Muscle layer of duodenum (tissue), 2 donors: Measurements from ENCODE around the gene FXYD5.
A peak's percentile ranks its signal among the peaks of the same experiment; 100 is the strongest.

Experiments
- H3K27ac ChIP-seq: one replicate; pipeline ENCODE4 v1.7.0; 2013; ENCODE audit warnings: mild to moderate bottlenecking, low read length
- H3K27me3 ChIP-seq: one replicate; pipeline ENCODE4 v1.7.0; 2013; ENCODE audit warnings: low read depth, mild to moderate bottlenecking, control low read depth, low read length
- H3K36me3 ChIP-seq, 2 donors: one replicate each; pipeline ENCODE4 v1.7.0; 2013; ENCODE audit warnings: low read length in 2 of 2, control low read depth in 1 of 2, mild to moderate bottlenecking in 1 of 2; ENCODE audit not compliant: insufficient read depth in 2 of 2, control insufficient read depth in 1 of 2
- H3K4me1 ChIP-seq, 2 donors: one replicate each; pipeline ENCODE4 v1.7.0; 2013; ENCODE audit warnings: low read length in 2 of 2, mild to moderate bottlenecking in 2 of 2, control low read depth in 1 of 2, moderate library complexity in 1 of 2; ENCODE audit not compliant: insufficient read depth in 2 of 2, control insufficient read depth in 1 of 2
- H3K4me3 ChIP-seq, 2 donors: one replicate each; pipeline ENCODE4 v1.7.0; 2013; ENCODE audit warnings: low read length in 2 of 2, low read depth in 1 of 2, mild to moderate bottlenecking in 1 of 2
- H3K9me3 ChIP-seq, 2 donors: one replicate each; pipeline ENCODE4 v1.7.0; 2013; ENCODE audit warnings: low read length in 2 of 2, control low read depth in 1 of 2, mild to moderate bottlenecking in 1 of 2; ENCODE audit not compliant: control insufficient read depth in 1 of 2
- donor health status: healthy.

The FXYD5 gene

GRCh38 chr19:35114353-35115176, 40.0 kb upstream of the FXYD5 start:
- Histone ChIP-seq H3K9me3 (no peaks in the 10 kb centered on the region), H3K4me1 (peaks cover 0 to 8% of the 10 kb centered on the region in 2 donors), H3K27ac (peak overlapping the region; percentile 39), H3K27me3 (no peaks in the 10 kb centered on the region), H3K4me3 (peak overlapping the region; percentile 39 to 46), H3K36me3 (no peaks in the 10 kb centered on the region)

DNA sequence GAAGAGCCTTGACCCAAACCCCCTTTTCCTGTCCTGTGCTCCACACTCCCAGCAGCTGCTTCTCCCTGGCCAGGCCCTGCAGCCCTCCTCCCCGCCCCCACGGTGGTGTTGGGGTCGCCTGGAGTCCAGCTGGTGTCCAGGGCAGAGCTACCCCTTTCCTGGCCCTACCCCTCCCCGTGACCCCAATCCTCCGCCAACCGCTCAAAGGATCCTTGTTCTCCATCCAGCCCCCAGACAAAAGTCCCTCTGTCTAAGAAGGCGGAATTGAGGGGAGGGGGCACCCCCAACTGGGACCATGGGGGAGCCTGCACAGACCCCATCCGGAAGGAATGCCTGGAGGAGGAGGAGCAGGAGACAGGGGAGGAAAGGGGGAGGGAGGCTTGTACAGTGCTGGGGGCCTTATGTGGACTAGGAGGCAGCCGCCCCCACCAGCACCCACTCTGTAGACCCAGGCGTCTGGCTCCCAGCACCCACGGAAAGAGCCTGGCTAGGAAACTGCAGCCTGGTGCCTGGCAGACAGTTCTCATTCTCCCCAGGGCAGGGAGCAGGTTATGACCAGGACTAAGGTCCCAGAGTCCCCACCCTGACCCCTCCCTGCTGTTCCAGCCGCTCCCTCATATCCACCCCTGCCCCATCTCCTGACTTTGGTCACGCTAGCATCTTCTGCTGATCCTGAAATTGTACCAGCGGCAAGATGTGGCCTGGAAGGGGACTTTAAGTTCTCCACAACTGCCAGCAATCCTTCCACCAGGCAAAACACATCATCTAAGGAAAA, 39.2 kb upstream of the FXYD5 start, which contains the start of gene FXYD3:
TSS of gene FXYD3 (plus strand) at position 647 of the 775 bp plus-strand sequence. CDS start 3,554 bp downstream, outside the sequence.
- H3K27ac ChIP-seq: peak within 1 kb of the TSS; percentile 90

GRCh38 chr19:35116072-35116801, 38.3 kb upstream of the FXYD5 start:
- Histone ChIP-seq H3K4me1 (peaks cover 6 to 8% of the 10 kb centered on the region in 2 donors), H3K9me3 (no peaks in the 10 kb centered on the region), H3K27ac (peak overlapping the region; percentile 90), H3K36me3 (no peaks in the 10 kb centered on the region), H3K27me3 (no peaks in the 10 kb centered on the region), H3K4me3 (peak overlapping the region; percentile 11 to 61)

More for the DNA sequence above, 39.2 kb upstream of the FXYD5 start, which contains the start of gene FXYD3:
- Histone ChIP-seq H3K4me1 (peaks cover 0 to 8% of the 10 kb centered on the region in 2 donors), H3K27me3 (no peaks in the 10 kb centered on the region), H3K9me3 (no peaks in the 10 kb centered on the region), H3K36me3 (no peaks in the 10 kb centered on the region), H3K4me3 (peak within 1 kb of the TSS; percentile 39 to 61)

GRCh38 chr19:35117116-35117515, 37.4 kb upstream of the FXYD5 start:
- Histone ChIP-seq H3K9me3 (no peaks in the 10 kb centered on the region), H3K36me3 (no peaks in the 10 kb centered on the region), H3K4me3 (peak overlapping the region in 1 of 2 donors; percentile 16), H3K27me3 (no peaks in the 10 kb centered on the region), H3K4me1 (peaks cover 6 to 8% of the 10 kb centered on the region in 2 donors), H3K27ac (peak overlapping the region; percentile 90)

GRCh38 chr19:35117799-35118198, 36.7 kb upstream of the FXYD5 start:
- Histone ChIP-seq H3K27me3 (no peaks in the 10 kb centered on the region), H3K4me1 (peaks cover 6 to 8% of the 10 kb centered on the region in 2 donors), H3K36me3 (no peaks in the 10 kb centered on the region), H3K27ac (no peak overlapping the region), H3K9me3 (no peaks in the 10 kb centered on the region), H3K4me3 (no peak overlapping the region)

DNA sequence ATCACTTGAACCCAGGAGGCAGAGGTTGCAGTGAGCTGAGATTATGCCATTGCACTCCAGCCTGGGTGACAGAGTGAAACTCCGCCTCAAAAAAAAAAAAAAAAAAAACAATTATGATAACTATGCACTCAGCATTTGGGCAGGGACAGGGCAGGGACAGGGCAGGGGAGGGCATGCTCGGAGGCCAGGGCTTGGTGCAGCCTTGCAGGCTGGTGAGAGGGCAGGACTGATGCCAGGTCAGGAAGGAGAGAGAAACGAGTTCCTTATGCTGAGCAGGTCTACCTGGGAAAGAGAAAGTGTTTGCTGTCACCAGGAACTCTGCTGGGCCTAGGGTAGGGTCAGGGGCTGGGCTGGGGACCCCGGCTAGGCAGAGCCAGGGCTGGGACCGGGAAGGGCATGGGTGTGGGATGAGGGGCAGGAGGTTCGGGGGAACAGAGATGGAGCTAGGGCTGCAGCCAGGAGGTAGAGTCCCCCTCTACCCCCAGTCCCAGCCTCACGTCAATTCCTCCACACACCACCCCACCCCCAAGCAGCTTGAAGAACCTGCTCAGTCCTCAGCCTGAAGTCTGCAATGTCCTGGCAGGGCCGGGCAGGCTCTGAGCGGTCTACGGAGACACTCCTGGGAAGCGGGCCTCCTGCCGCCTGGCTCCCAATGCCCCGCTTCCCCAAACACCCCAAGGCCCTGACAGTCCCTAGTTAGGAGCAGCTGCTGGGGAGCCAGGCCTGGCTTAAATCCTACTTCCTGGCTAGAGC, 36.1 kb upstream of the FXYD5 start:
- no peak overlapping the region for H3K4me3 ChIP-seq
- H3K4me1 ChIP-seq: peaks cover 6 to 9% of the 10 kb centered on the region in 2 donors
- H3K27ac ChIP-seq: no peak overlapping the region

DNA sequence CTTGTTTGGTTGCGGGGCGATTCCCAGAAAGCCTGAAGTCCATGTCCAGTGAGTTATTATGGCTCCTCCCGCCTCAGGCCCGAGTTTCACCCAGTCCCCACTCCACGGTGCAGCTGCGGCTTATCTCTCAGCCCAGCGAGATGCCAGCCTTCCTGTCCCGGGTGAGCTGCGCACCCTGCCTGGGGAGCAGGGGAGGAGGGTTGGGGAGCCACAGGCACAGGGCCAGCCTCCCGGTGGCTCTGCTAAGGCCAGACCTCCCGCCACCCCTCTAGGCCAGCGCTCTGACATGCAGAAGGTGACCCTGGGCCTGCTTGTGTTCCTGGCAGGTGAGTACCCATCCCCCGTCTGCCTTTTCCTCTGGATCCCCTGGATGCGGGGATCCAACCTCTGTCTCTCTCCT, 35.4 kb upstream of the FXYD5 start:
- H3K9me3 ChIP-seq: no peaks in the 10 kb centered on the region
- H3K27ac ChIP-seq: no peak overlapping the region
- no peaks in the 10 kb centered on the region for H3K27me3 ChIP-seq
- H3K4me1 ChIP-seq: peaks cover 10 to 13% of the 10 kb centered on the region in 2 donors
- H3K36me3 ChIP-seq: peaks cover 0 to 6% of the 10 kb centered on the region in 2 donors
- no peak overlapping the region for H3K4me3 ChIP-seq

More for the DNA sequence above, 36.1 kb upstream of the FXYD5 start:
- H3K9me3 ChIP-seq: no peaks in the 10 kb centered on the region
- no peaks in the 10 kb centered on the region for H3K27me3 ChIP-seq
- H3K36me3 ChIP-seq: peaks cover 0 to 4% of the 10 kb centered on the region in 2 donors

DNA sequence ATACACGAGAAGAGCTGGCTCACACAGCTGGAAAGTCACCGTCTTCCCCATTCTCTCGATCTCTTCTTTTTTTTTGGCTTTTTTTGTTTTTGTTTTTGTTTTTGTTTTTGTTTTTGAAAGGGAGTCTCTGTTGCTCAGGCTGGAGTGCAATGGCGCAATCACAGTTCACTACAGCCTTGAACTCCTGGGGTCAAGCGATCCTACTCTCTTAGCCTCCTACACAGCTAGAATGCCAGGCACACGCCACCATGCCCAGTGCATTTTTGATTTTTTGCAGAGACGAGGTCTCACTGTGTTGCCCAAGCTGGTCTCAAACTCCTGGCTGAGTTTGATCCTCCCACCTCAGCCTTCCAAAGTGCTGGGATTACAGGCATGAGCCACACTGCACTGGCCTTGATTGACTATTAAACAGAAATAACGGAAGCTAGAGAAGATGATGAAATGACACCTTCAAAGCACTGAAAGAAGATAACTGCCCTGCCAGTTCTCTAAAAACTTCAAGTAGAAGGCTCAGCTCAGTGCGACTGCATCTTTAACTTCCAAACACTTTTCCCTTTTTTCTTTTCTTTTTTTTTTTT, 34.9 kb upstream of the FXYD5 start:
- Histone ChIP-seq H3K9me3 (no peaks in the 10 kb centered on the region), H3K27ac (no peak overlapping the region), H3K27me3 (no peaks in the 10 kb centered on the region), H3K36me3 (peaks cover 0 to 10% of the 10 kb centered on the region in 2 donors), H3K4me1 (peaks cover 10 to 14% of the 10 kb centered on the region in 2 donors), H3K4me3 (no peak overlapping the region)

DNA sequence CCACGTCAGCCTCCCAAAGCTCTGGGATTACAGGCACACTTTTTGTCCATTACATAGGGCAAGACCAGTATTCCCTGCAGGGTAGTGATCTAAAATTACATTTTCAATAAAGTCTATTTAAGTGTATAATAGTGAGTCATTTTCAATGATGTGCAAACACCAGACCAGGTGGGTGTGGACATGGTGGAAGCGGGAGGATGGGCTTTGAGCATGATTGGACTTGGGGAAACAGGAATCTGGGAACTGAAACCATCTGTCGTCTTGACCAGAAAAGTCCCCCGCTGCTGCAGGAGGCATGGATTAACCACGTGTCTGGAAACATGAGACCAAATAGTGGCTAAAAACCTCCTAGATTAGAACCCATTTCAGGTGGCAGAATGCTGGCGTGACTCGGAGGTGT, 34.0 kb upstream of the FXYD5 start:
- Histone ChIP-seq H3K9me3 (no peaks in the 10 kb centered on the region), H3K4me3 (no peak overlapping the region), H3K27me3 (no peaks in the 10 kb centered on the region), H3K27ac (no peak overlapping the region), H3K4me1 (peaks cover 14 to 18% of the 10 kb centered on the region in 2 donors), H3K36me3 (peaks cover 0 to 10% of the 10 kb centered on the region in 2 donors)

GRCh38 chr19:35120898-35121297, 33.6 kb upstream of the FXYD5 start:
- H3K36me3 ChIP-seq: peaks cover 0 to 10% of the 10 kb centered on the region in 2 donors
- no peak overlapping the region for H3K27ac ChIP-seq
- H3K27me3 ChIP-seq: no peaks in the 10 kb centered on the region
- no peaks in the 10 kb centered on the region for H3K9me3 ChIP-seq
- H3K4me3 ChIP-seq: no peak overlapping the region
- H3K4me1 ChIP-seq: peaks cover 14 to 18% of the 10 kb centered on the region in 2 donors
